CD4-positive, CD25-positive, alpha-beta regulatory T cell (primary cell): ENCODE results near the gene JPH3. TPM values are rescaled to one million over a fixed set of nuclear protein-coding genes. Genes with fewer than 3 reads are reported as not detected.

ENCODE experiments used
- ATAC-seq, 2 donors: fragments of 150-1000 bp; cut with Tn5 transposase; one replicate each; pipeline ENCODE4 v1.10.0; 2021; ENCODE audit warnings: low read depth in 2 of 2, moderate number of reproducible peaks in 2 of 2, moderate library complexity in 1 of 2
- DNase-seq, 3 donors: peaks; one replicate each; pipeline versions ENCODE4 v3.0.0 to v3.0.0-alpha.2; 2012 to 2022; ENCODE audit warnings: mixed read lengths in 1 of 3
- H3K27ac ChIP-seq: one replicate; pipeline ENCODE4 v1.7.0; 2013; ENCODE audit warnings: mild to moderate bottlenecking, low read length; ENCODE audit not compliant: insufficient read depth, poor library complexity, severe bottlenecking
- H3K27me3 ChIP-seq: one replicate; pipeline ENCODE4 v1.7.0; 2013; ENCODE audit warnings: low read length; ENCODE audit not compliant: control insufficient read depth, insufficient read depth
- H3K36me3 ChIP-seq: one replicate; pipeline ENCODE4 v1.7.0; 2013; ENCODE audit warnings: mild to moderate bottlenecking, low read length, moderate library complexity; ENCODE audit not compliant: control insufficient read depth, insufficient read depth
- H3K4me1 ChIP-seq: 2 replicates; pipeline ENCODE4 v1.7.0; 2013; ENCODE audit warnings: mild to moderate bottlenecking, low read length; ENCODE audit not compliant: insufficient read depth, control insufficient read depth, poor library complexity, severe bottlenecking
- H3K4me3 ChIP-seq: one replicate; pipeline ENCODE4 v1.7.0; 2013; ENCODE audit warnings: low read depth, mild to moderate bottlenecking, low read length, moderate library complexity
- H3K9me3 ChIP-seq, 2 experiments: 1 replicate in 1 of 2; 2 replicates in 1 of 2; pipeline ENCODE4 v1.7.0; 2013; ENCODE audit warnings: low read length in 2 of 2, mild to moderate bottlenecking in 1 of 2, moderate library complexity in 1 of 2; ENCODE audit not compliant: control insufficient read depth in 2 of 2
- H3K27ac Mint-ChIP-seq, 3 donors: one replicate each; pipeline ENCODE4 v1.8.0; 2020 to 2022; ENCODE audit warnings: mild to moderate bottlenecking in 3 of 3, mixed read lengths in 3 of 3, moderate library complexity in 2 of 3
- H3K27me3 Mint-ChIP-seq: one replicate; pipeline ENCODE4 v1.8.0; 2022; ENCODE audit warnings: mild to moderate bottlenecking, mixed read lengths
- H3K36me3 Mint-ChIP-seq: one replicate; pipeline ENCODE4 v1.8.0; 2020; ENCODE audit warnings: mixed read lengths
- H3K4me1 Mint-ChIP-seq, 4 donors: one replicate each; pipeline ENCODE4 v1.8.0; 2020 to 2022; ENCODE audit warnings: mixed read lengths in 4 of 4, mild to moderate bottlenecking in 1 of 4
- H3K4me3 Mint-ChIP-seq, 4 donors: one replicate each; pipeline ENCODE4 v1.8.0; 2020 to 2022; ENCODE audit warnings: mild to moderate bottlenecking in 4 of 4, mixed read lengths in 4 of 4, moderate library complexity in 3 of 4
- H3K9me3 Mint-ChIP-seq, 7 donors: one replicate each; pipeline ENCODE4 v1.8.0; 2020 to 2022; ENCODE audit warnings: mixed read lengths in 7 of 7, mild to moderate bottlenecking in 3 of 7, moderate library complexity in 2 of 7
- polyA plus RNA-seq, 4 donors: library from polyadenylated mRNA; unstranded; fragments of 300-500 nt; fragmentation: Illumina TruSeq; gene quantifications; one replicate each; pipeline ENCODE4 v1.2.3, GENCODE V29; 2021
- total RNA-seq: library from RNA; stranded (reverse); gene quantifications from one replicate; pipeline ENCODE4 v1.2.3, GENCODE V29; 2022

Gene JPH3
- total and polyA plus RNA-seq, 5 donors from 2014 or later = not detected

GRCh38 chr16:87705771-87706277 is 103.5 kb downstream of the JPH3 start:
- H3K27ac ChIP-seq = no peak overlapping the region
- ATAC-seq (no peak), DNase-seq (no peak)
- H3K36me3 ChIP-seq = peaks cover 38% of the 10 kb centered on the region
- no peak overlapping the region for H3K4me3 ChIP-seq
- H3K9me3 Mint-ChIP-seq = no peaks in the 10 kb centered on the region
- no peaks in the 10 kb centered on the region for H3K9me3 ChIP-seq
- H3K4me3 Mint-ChIP-seq = no peak overlapping the region
- H3K4me1 Mint-ChIP-seq = peaks cover 0 to 30% (median 11%) of the 10 kb centered on the region in 4 donors
- no peak overlapping the region for H3K27ac Mint-ChIP-seq
- peaks cover 14% of the 10 kb centered on the region for H3K36me3 Mint-ChIP-seq
- H3K27me3 Mint-ChIP-seq = no peaks in the 10 kb centered on the region
- H3K4me1 ChIP-seq = peaks cover 20% of the 10 kb centered on the region
- no peaks in the 10 kb centered on the region for H3K27me3 ChIP-seq

GRCh38 chr16:87706278-87707000 is 104.1 kb downstream of the JPH3 start:
- Histone ChIP-seq H3K36me3 (peaks cover 44% of the 10 kb centered on the region), H3K4me1 (peaks cover 20% of the 10 kb centered on the region), H3K27me3 (no peaks in the 10 kb centered on the region), H3K9me3 (no peaks in the 10 kb centered on the region), H3K4me3 (no peak overlapping the region), H3K27ac (no peak overlapping the region)
- Mint-ChIP-seq H3K27me3 (no peaks in the 10 kb centered on the region), H3K36me3 (peaks cover 14% of the 10 kb centered on the region), H3K4me1 (peaks cover 0 to 28% (median 11%) of the 10 kb centered on the region in 4 donors), H3K4me3 (no peak overlapping the region), H3K9me3 (no peaks in the 10 kb centered on the region), H3K27ac (no peak overlapping the region)
- ATAC-seq (no peak), DNase-seq (no peak)

GRCh38 chr16:87707097-87707496 is 104.8 kb downstream of the JPH3 start:
- H3K36me3 Mint-ChIP-seq = peaks cover 14% of the 10 kb centered on the region

GRCh38 chr16:87707714-87708580 is 105.6 kb downstream of the JPH3 start:
- no peak for DNase-seq
- ATAC-seq = no peak
- H3K9me3 Mint-ChIP-seq = no peaks in the 10 kb centered on the region

More at GRCh38 chr16:87707097-87707496, 104.8 kb downstream of the JPH3 start:
- no peaks in the 10 kb centered on the region for H3K9me3 Mint-ChIP-seq
- Histone ChIP-seq H3K27ac (no peak overlapping the region), H3K4me1 (peaks cover 16% of the 10 kb centered on the region), H3K27me3 (no peaks in the 10 kb centered on the region), H3K4me3 (no peak overlapping the region), H3K36me3 (peaks cover 45% of the 10 kb centered on the region), H3K9me3 (no peaks in the 10 kb centered on the region)
- no peak overlapping the region for H3K27ac Mint-ChIP-seq
- H3K4me3 Mint-ChIP-seq = no peak overlapping the region
- DNase-seq (no peak), ATAC-seq (no peak)
- peaks cover 0 to 24% (median 8%) of the 10 kb centered on the region in 4 donors for H3K4me1 Mint-ChIP-seq
- no peaks in the 10 kb centered on the region for H3K27me3 Mint-ChIP-seq

GRCh38 chr16:87708881-87709638 is 106.8 kb downstream of the JPH3 start:
- H3K4me1 Mint-ChIP-seq = peaks cover 4 to 25% (median 8%) of the 10 kb centered on the region in 4 donors
- no peak for DNase-seq
- H3K4me3 Mint-ChIP-seq = no peak overlapping the region
- H3K4me3 ChIP-seq = no peak overlapping the region
- H3K27me3 Mint-ChIP-seq = no peaks in the 10 kb centered on the region
- H3K27ac Mint-ChIP-seq = no peak overlapping the region
- no peaks in the 10 kb centered on the region for H3K9me3 ChIP-seq
- H3K9me3 Mint-ChIP-seq = no peaks in the 10 kb centered on the region
- peaks cover 56% of the 10 kb centered on the region for H3K36me3 ChIP-seq
- peaks cover 17% of the 10 kb centered on the region for H3K36me3 Mint-ChIP-seq
- no peak for ATAC-seq
- peaks cover 13% of the 10 kb centered on the region for H3K4me1 ChIP-seq
- no peak overlapping the region for H3K27ac ChIP-seq
- no peaks in the 10 kb centered on the region for H3K27me3 ChIP-seq

More at GRCh38 chr16:87707714-87708580, 105.6 kb downstream of the JPH3 start:
- Mint-ChIP-seq H3K4me3 (no peak overlapping the region), H3K27me3 (no peaks in the 10 kb centered on the region), H3K27ac (no peak overlapping the region), H3K36me3 (peaks cover 14% of the 10 kb centered on the region), H3K4me1 (peaks cover 0 to 24% (median 2%) of the 10 kb centered on the region in 4 donors)
- Histone ChIP-seq H3K9me3 (no peaks in the 10 kb centered on the region), H3K4me1 (peaks cover 13% of the 10 kb centered on the region), H3K27me3 (no peaks in the 10 kb centered on the region), H3K36me3 (peaks cover 51% of the 10 kb centered on the region), H3K4me3 (no peak overlapping the region), H3K27ac (no peak overlapping the region)

- Mint-ChIP-seq H3K27me3 (no peaks in the 10 kb centered on the region), H3K27ac (no peak overlapping the region), H3K4me1 (peaks cover 4 to 28% (median 11%) of the 10 kb centered on the region in 4 donors), H3K9me3 (no peaks in the 10 kb centered on the region), H3K36me3 (peaks cover 21% of the 10 kb centered on the region), H3K4me3 (no peak overlapping the region)
- DNase-seq (no peak), ATAC-seq (no peak)
- H3K27ac ChIP-seq = no peak overlapping the region
- peaks cover 18% of the 10 kb centered on the region for H3K4me1 ChIP-seq
- H3K4me3 ChIP-seq = no peak overlapping the region
- H3K36me3 ChIP-seq = peaks cover 58% of the 10 kb centered on the region
- H3K9me3 ChIP-seq = no peaks in the 10 kb centered on the region
- no peaks in the 10 kb centered on the region for H3K27me3 ChIP-seq
Measured at GRCh38 chr16:87709677-87710076, 107.4 kb downstream of the JPH3 start.

- Histone ChIP-seq H3K9me3 (no peaks in the 10 kb centered on the region), H3K27me3 (no peaks in the 10 kb centered on the region), H3K4me3 (no peak overlapping the region), H3K4me1 (peaks cover 18% of the 10 kb centered on the region), H3K36me3 (peaks cover 64% of the 10 kb centered on the region), H3K27ac (no peak overlapping the region)
- no peaks in the 10 kb centered on the region for H3K9me3 Mint-ChIP-seq
- DNase-seq (no peak), ATAC-seq (no peak)
- H3K4me3 Mint-ChIP-seq = no peak overlapping the region
- peaks cover 4 to 39% (median 18%) of the 10 kb centered on the region in 4 donors for H3K4me1 Mint-ChIP-seq
- peaks cover 30% of the 10 kb centered on the region for H3K36me3 Mint-ChIP-seq
- H3K27ac Mint-ChIP-seq = no peak overlapping the region
- no peaks in the 10 kb centered on the region for H3K27me3 Mint-ChIP-seq
Measured at GRCh38 chr16:87710887-87711286, 108.6 kb downstream of the JPH3 start.
